SK-N-SH (cell line): ENCODE results near the gene ZNF750. TPM values are rescaled to one million over a fixed set of nuclear protein-coding genes. Genes with fewer than 3 reads are reported as not detected.

ENCODE experiments used
- CTCF ChIA-PET: fragments of 300-600, 350-600 bp; formaldehyde crosslinking; extraction: SDS; loops from one replicate; lab custom pipeline; 2021; lab: Yijun Ruan, JAX
- POLR2A ChIA-PET: fragments of 350-600 bp; sonication (Branson Sonifier 250); formaldehyde crosslinking; extraction: SDS; loops from one replicate; lab custom pipeline; 2020; ENCODE audit warnings: antibody characterized with exemption, inconsistent platforms; lab: Yijun Ruan, JAX
- DNase-seq: peaks from one replicate; pipeline ENCODE4 v3.0.0; 2012
- H2AFZ ChIP-seq: fragments of 200-600 bp; sonication (generic); 2 replicates; pipeline ENCODE4 v1.8.1; 2016; ENCODE audit warnings: antibody characterized with exemption, mild to moderate bottlenecking, low read depth
- H3F3A ChIP-seq: fragments of 200-600 bp; sonication (generic); replicated peaks from 2 replicates; pipeline ENCODE3; 2016; ENCODE audit warnings: antibody characterized with exemption, mild to moderate bottlenecking; ENCODE audit not compliant: insufficient read depth
- H3K27ac ChIP-seq, 2 experiments: fragments of 200-500 bp in 1 of 2; fragments of 200-600 bp in 1 of 2; sonication (Bioruptor generic) in 1 of 2; sonication (generic), shearing (Covaris generic) in 1 of 2; 2 replicates each; pipeline versions ENCODE4 v1.5.1 to v1.6.1; 2014 to 2016; ENCODE audit warnings: low read depth in 2 of 2, inconsistent platforms in 1 of 2, low read length in 1 of 2, mild to moderate bottlenecking in 1 of 2, mixed read lengths in 1 of 2
- H3K27me3 ChIP-seq: fragments of 200-600 bp; sonication (generic), shearing (Covaris generic); 2 replicates; pipeline ENCODE4 v1.6.1; 2016; ENCODE audit warnings: mixed run types; ENCODE audit not compliant: insufficient read depth
- H3K36me3 ChIP-seq, 2 experiments: fragments of 200-500 bp in 1 of 2; fragments of 200-600 bp in 1 of 2; sonication (Bioruptor generic) in 1 of 2; sonication (generic) in 1 of 2; replicated peaks in 1 of 2; 2 replicates each; pipeline versions ENCODE3 to v1.5.1; 2014 to 2016; ENCODE audit warnings: low read length in 1 of 2, mild to moderate bottlenecking in 1 of 2; ENCODE audit not compliant: insufficient read depth in 2 of 2, control insufficient read depth in 1 of 2
- H3K4me1 ChIP-seq, 2 experiments: fragments of 200-500 bp in 1 of 2; fragments of 200-600 bp in 1 of 2; sonication (Bioruptor generic) in 1 of 2; sonication (generic), shearing (Covaris generic) in 1 of 2; 2 replicates each; pipeline versions ENCODE4 v1.5.1 to v1.6.1; 2014 to 2016; ENCODE audit warnings: low read depth in 1 of 2, low read length in 1 of 2, mixed run types in 1 of 2; ENCODE audit not compliant: insufficient read depth in 2 of 2, control insufficient read depth in 1 of 2
- H3K4me2 ChIP-seq: fragments of 200-600 bp; sonication (generic), shearing (Covaris generic); 2 replicates; pipeline ENCODE4 v1.6.1; 2017; ENCODE audit warnings: mixed run types
- H3K4me3 ChIP-seq, 2 experiments: fragments of 200-500 bp in 1 of 2; fragments of 200-600 bp in 1 of 2; sonication (Bioruptor generic) in 1 of 2; sonication (generic), shearing (Covaris generic) in 1 of 2; 2 replicates each; pipeline versions ENCODE4 v1.5.1 to v1.8.1; 2014 to 2016; ENCODE audit warnings: low read depth in 2 of 2, inconsistent platforms in 1 of 2, low read length in 1 of 2, mild to moderate bottlenecking in 1 of 2, mixed read lengths in 1 of 2, moderate library complexity in 1 of 2
- H3K79me2 ChIP-seq: fragments of 200-600 bp; sonication (generic); 2 replicates; pipeline ENCODE4 v1.8.1; 2017; ENCODE audit warnings: mild to moderate bottlenecking; ENCODE audit not compliant: insufficient read depth
- H3K9ac ChIP-seq: fragments of 200-600 bp; sonication (generic); 2 replicates; pipeline ENCODE4 v1.6.1; 2017; ENCODE audit warnings: mixed run types
- H3K9me2 ChIP-seq: fragments of 200-600 bp; sonication (generic); 2 replicates; pipeline ENCODE4 v1.6.1; 2017; ENCODE audit warnings: mixed run types
- H3K9me3 ChIP-seq: fragments of 200-600 bp; sonication (generic); 2 replicates; pipeline ENCODE4 v1.6.1; 2017; ENCODE audit warnings: mixed run types, mild to moderate bottlenecking, moderate library complexity
- H4K20me1 ChIP-seq: fragments of 200-600 bp; sonication (generic); 2 replicates; pipeline ENCODE4 v1.6.1; 2017; ENCODE audit warnings: mild to moderate bottlenecking, mixed run types; ENCODE audit not compliant: insufficient read depth
- EP300 ChIP-seq, 2 experiments: IDR thresholded peaks; 2 replicates each; pipeline versions ENCODE4 v1.4.0 to v1.6.1; 2012; ENCODE audit warnings: borderline replicate concordance in 1 of 2, low read depth in 1 of 2, low read length in 1 of 2
- EZH2phosphoT487 ChIP-seq: fragments of 200-600 bp; sonication (generic); IDR thresholded peaks from 2 replicates; pipeline ENCODE4 v1.6.1; 2017; ENCODE audit warnings: low read depth, mixed run types, mild to moderate bottlenecking, antibody characterized with exemption, moderate library complexity, borderline replicate concordance
- FOXM1 ChIP-seq: IDR thresholded peaks from 2 replicates; pipeline ENCODE4 v1.4.0; 2012; ENCODE audit warnings: low read depth, mild to moderate bottlenecking
- GABPA ChIP-seq: IDR thresholded peaks from 2 replicates; pipeline ENCODE4 v1.4.0; 2012; ENCODE audit warnings: low read depth, mild to moderate bottlenecking
- JUND ChIP-seq: IDR thresholded peaks from 2 replicates; pipeline ENCODE4 v1.4.0; 2012
- NFIC ChIP-seq: IDR thresholded peaks from 2 replicates; pipeline ENCODE4 v1.4.0; 2012; ENCODE audit warnings: borderline replicate concordance
- NRF1 ChIP-seq: IDR thresholded peaks from 2 replicates; pipeline ENCODE4 v1.6.1; 2012; ENCODE audit warnings: low read depth, mild to moderate bottlenecking, low read length
- POLR2AphosphoS5 ChIP-seq: IDR thresholded peaks from 2 replicates; pipeline ENCODE4 v1.6.1; 2012; ENCODE audit warnings: low read depth, low read length
- RAD21 ChIP-seq: IDR thresholded peaks from 2 replicates; pipeline ENCODE4 v1.6.1; 2012; ENCODE audit warnings: mild to moderate bottlenecking, low read length
- RCOR1 ChIP-seq: fragments of 150-350 bp; IDR thresholded peaks from 2 replicates; pipeline ENCODE4 v1.6.1; 2017; ENCODE audit warnings: antibody characterized with exemption, low read length
- RXRA ChIP-seq: IDR thresholded peaks from 2 replicates; pipeline ENCODE4 v1.4.0; 2012; ENCODE audit warnings: low read depth, mild to moderate bottlenecking, borderline replicate concordance
- YY1 ChIP-seq: IDR thresholded peaks from 2 replicates; pipeline ENCODE4 v1.4.0; 2012; ENCODE audit warnings: low read depth, mild to moderate bottlenecking
- WGBS: methylation state at CpG from one replicate; pipeline ENCODE4 v1.1.6; 2017; ENCODE audit warnings: low lambda C conversion rate; 5-methylcytosine and 5-hydroxymethylcytosine counted together
- polyA plus RNA-seq, 3 experiments: library from polyadenylated mRNA; depleted of rRNA; stranded (reverse); fragments of >200 nt; gene quantifications; 2 replicates each; pipeline ENCODE4 v1.2.3, GENCODE V29; 2012
- TF ChIP-seq, protein P1 (sequence below): IDR thresholded peaks from 2 replicates; pipeline ENCODE4 v1.4.0; 2012; ENCODE audit warnings: low read depth, borderline replicate concordance
- TF ChIP-seq, protein P2 (sequence below): IDR thresholded peaks from 2 replicates; pipeline ENCODE4 v1.4.0; 2012; ENCODE audit warnings: low read depth, borderline replicate concordance
- TF ChIP-seq, protein P3 (sequence below): IDR thresholded peaks from 2 replicates; pipeline ENCODE4 v1.4.0; 2012; ENCODE audit warnings: low read depth
- TF ChIP-seq, protein P4 (sequence below): fragments of 200-600 bp; sonication (generic); IDR thresholded peaks from 2 replicates; pipeline ENCODE4 v1.6.1; 2017; ENCODE audit warnings: antibody characterized with exemption, mild to moderate bottlenecking, moderate library complexity
- TF ChIP-seq, protein P5 (sequence below): IDR thresholded peaks from 2 replicates; pipeline ENCODE4 v1.6.1; 2012; ENCODE audit warnings: mild to moderate bottlenecking, low read depth, low read length, moderate library complexity

ZNF750 gene
- polyA plus RNA-seq, 1 of the 3 experiments (the other 2 are of a cell fraction), result not detected

DNA sequence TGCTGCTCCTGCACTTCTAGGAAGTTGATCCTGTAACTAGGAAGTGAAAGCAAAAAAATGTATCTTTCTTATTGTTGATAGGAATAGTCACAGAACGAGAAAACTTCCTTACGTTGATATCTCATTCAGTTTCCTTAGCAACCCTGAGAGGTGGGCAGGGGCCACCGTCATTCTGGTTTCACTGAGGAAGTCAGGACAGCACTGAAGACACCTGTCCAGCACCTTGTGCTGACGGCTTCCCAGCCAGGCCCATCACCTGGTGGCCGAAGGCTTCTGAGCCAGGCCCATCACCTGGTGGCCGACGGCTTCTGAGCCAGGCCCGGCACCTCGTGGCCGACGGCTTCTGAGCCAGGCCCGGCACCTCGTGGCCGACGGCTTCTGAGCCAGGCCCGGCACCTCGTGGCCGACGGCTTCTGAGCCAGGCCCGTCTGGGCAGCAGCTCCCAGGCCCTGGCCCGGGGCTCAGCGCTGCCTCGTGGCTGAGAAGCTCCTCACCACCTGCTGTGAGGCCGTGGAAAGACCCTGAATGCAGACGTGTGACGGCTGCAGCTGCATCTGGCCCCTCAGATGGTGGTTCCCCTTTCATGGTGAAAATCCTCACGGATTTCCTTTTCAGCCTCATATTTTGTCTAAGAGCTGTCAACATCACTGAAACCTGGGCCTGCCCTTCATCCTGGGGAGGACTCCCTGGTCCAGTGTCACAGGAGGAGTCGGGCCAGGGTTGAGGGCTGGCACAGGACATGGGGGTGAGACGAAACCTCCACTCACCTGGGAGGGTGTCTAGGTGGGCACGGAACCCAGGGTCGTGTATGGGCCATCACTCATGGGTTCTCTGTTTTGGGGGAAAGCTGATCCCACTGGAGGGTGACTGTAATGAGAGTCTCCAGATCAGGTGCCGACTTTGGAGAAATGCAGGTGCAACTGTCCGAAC lies 33.0 kb upstream of the ZNF750 start:
- POLR2A ChIA-PET, result no interaction called here

More for the DNA sequence above, 33.0 kb upstream of the ZNF750 start:
- no peaks in the 10 kb centered on the region for H3K9me2 ChIP-seq
- H3K27ac ChIP-seq, result no peak overlapping the region
- H3K9ac ChIP-seq, result no peak overlapping the region
- peaks cover 0 to 23% of the 10 kb centered on the region in 2 experiments for H3K36me3 ChIP-seq
- no peaks in the 10 kb centered on the region for H3K9me3 ChIP-seq
- no peak overlapping the region for H2AFZ ChIP-seq
- no peak overlapping the region for H3K4me2 ChIP-seq
- H4K20me1 ChIP-seq, result no peaks in the 10 kb centered on the region
- CTCF ChIA-PET, result interaction anchor here (1.5 kb wide), 1 partner anchor 91 kb away, joined by 4 read pairs; no protein-coding TSS in a partner anchor
- TF ChIP-seq, protein P1, sequence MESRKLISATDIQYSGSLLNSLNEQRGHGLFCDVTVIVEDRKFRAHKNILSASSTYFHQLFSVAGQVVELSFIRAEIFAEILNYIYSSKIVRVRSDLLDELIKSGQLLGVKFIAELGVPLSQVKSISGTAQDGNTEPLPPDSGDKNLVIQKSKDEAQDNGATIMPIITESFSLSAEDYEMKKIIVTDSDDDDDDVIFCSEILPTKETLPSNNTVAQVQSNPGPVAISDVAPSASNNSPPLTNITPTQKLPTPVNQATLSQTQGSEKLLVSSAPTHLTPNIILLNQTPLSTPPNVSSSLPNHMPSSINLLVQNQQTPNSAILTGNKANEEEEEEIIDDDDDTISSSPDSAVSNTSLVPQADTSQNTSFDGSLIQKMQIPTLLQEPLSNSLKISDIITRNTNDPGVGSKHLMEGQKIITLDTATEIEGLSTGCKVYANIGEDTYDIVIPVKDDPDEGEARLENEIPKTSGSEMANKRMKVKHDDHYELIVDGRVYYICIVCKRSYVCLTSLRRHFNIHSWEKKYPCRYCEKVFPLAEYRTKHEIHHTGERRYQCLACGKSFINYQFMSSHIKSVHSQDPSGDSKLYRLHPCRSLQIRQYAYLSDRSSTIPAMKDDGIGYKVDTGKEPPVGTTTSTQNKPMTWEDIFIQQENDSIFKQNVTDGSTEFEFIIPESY, result no peak
- no peak for TF ChIP-seq RXRA
- no peak for TF ChIP-seq FOXM1
- no peak for TF ChIP-seq POLR2AphosphoS5
- no peak for TF ChIP-seq EP300 (IDR thresholded peaks at IDR 0.05; ENCODE audit: borderline replicate concordance in 1 of 2, low read depth in 1 of 2, low read length in 1 of 2)
- no peak for TF ChIP-seq NFIC
- no peak for TF ChIP-seq RCOR1
- TF ChIP-seq, protein P2, sequence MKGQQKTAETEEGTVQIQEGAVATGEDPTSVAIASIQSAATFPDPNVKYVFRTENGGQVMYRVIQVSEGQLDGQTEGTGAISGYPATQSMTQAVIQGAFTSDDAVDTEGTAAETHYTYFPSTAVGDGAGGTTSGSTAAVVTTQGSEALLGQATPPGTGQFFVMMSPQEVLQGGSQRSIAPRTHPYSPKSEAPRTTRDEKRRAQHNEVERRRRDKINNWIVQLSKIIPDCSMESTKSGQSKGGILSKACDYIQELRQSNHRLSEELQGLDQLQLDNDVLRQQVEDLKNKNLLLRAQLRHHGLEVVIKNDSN, result no peak
- TF ChIP-seq EZH2phosphoT487, result no peak
- no peak for TF ChIP-seq GABPA
- TF ChIP-seq, protein P3, sequence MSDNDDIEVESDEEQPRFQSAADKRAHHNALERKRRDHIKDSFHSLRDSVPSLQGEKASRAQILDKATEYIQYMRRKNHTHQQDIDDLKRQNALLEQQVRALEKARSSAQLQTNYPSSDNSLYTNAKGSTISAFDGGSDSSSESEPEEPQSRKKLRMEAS, result no peak
- no peak for TF ChIP-seq NRF1
- TF ChIP-seq, protein P4, sequence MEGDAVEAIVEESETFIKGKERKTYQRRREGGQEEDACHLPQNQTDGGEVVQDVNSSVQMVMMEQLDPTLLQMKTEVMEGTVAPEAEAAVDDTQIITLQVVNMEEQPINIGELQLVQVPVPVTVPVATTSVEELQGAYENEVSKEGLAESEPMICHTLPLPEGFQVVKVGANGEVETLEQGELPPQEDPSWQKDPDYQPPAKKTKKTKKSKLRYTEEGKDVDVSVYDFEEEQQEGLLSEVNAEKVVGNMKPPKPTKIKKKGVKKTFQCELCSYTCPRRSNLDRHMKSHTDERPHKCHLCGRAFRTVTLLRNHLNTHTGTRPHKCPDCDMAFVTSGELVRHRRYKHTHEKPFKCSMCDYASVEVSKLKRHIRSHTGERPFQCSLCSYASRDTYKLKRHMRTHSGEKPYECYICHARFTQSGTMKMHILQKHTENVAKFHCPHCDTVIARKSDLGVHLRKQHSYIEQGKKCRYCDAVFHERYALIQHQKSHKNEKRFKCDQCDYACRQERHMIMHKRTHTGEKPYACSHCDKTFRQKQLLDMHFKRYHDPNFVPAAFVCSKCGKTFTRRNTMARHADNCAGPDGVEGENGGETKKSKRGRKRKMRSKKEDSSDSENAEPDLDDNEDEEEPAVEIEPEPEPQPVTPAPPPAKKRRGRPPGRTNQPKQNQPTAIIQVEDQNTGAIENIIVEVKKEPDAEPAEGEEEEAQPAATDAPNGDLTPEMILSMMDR, result no peak
- TF ChIP-seq, protein P5, sequence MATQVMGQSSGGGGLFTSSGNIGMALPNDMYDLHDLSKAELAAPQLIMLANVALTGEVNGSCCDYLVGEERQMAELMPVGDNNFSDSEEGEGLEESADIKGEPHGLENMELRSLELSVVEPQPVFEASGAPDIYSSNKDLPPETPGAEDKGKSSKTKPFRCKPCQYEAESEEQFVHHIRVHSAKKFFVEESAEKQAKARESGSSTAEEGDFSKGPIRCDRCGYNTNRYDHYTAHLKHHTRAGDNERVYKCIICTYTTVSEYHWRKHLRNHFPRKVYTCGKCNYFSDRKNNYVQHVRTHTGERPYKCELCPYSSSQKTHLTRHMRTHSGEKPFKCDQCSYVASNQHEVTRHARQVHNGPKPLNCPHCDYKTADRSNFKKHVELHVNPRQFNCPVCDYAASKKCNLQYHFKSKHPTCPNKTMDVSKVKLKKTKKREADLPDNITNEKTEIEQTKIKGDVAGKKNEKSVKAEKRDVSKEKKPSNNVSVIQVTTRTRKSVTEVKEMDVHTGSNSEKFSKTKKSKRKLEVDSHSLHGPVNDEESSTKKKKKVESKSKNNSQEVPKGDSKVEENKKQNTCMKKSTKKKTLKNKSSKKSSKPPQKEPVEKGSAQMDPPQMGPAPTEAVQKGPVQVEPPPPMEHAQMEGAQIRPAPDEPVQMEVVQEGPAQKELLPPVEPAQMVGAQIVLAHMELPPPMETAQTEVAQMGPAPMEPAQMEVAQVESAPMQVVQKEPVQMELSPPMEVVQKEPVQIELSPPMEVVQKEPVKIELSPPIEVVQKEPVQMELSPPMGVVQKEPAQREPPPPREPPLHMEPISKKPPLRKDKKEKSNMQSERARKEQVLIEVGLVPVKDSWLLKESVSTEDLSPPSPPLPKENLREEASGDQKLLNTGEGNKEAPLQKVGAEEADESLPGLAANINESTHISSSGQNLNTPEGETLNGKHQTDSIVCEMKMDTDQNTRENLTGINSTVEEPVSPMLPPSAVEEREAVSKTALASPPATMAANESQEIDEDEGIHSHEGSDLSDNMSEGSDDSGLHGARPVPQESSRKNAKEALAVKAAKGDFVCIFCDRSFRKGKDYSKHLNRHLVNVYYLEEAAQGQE, result no peak
- no peak for TF ChIP-seq YY1
- TF ChIP-seq JUND, result no peak
- no peak for TF ChIP-seq RAD21
- TF ChIP-seq, all 33 proteins: peak for 0
- Histone ChIP-seq H3K79me2 (peaks cover 12% of the 10 kb centered on the region; the same call in 1 of the 2 replicates), H3K27me3 (no peaks in the 10 kb centered on the region), H3K4me3 (no peak overlapping the region), H3K4me1 (peaks cover 0 to 4% of the 10 kb centered on the region in 2 experiments; a peak in 1 of 4 replicates), H3F3A (peaks cover 8% of the 10 kb centered on the region)
- no peak for DNase-seq
- 95% methylated on average over 23 of the region's 33 CpGs for WGBS
